CD14-positive monocyte (primary cell): ENCODE results near the gene TOLLIP. TPM values are rescaled to one million over a fixed set of nuclear protein-coding genes. Genes with fewer than 3 reads are reported as not detected.

Experiments
- DNase-seq, 3 donors: peaks; one replicate each; pipeline ENCODE4 v3.0.0-alpha.2; 2011 to 2022
- H2AFZ ChIP-seq: 2 replicates; pipeline ENCODE4 v1.6.0; 2012; ENCODE audit warnings: mild to moderate bottlenecking, low read depth, low read length, inconsistent platforms; ENCODE audit not compliant: insufficient read depth, poor library complexity, severe bottlenecking
- H3K27ac ChIP-seq, 2 donors: 1 replicate in 1 of 2; 2 replicates in 1 of 2; pipeline ENCODE4 v1.5.1; 2012 to 2013; ENCODE audit warnings: low read length in 2 of 2, control low read depth in 1 of 2, inconsistent platforms in 1 of 2, low read depth in 1 of 2, mild to moderate bottlenecking in 1 of 2
- H3K27me3 ChIP-seq, 2 donors: one replicate each; pipeline versions ENCODE4 v1.6.0 to v1.6.1; 2011 to 2013; ENCODE audit warnings: low read length in 2 of 2; ENCODE audit not compliant: control insufficient read depth in 2 of 2, insufficient read depth in 2 of 2
- H3K36me3 ChIP-seq, 2 donors: replicated peaks in 1 of 2; 1 replicate in 1 of 2; 2 replicates in 1 of 2; pipeline versions ENCODE4 v1.5.1 to v1.6.1; 2012 to 2013; ENCODE audit warnings: low read length in 2 of 2, control low read depth in 1 of 2, inconsistent platforms in 1 of 2, mild to moderate bottlenecking in 1 of 2; ENCODE audit not compliant: insufficient read depth in 2 of 2, control insufficient read depth in 1 of 2
- H3K4me1 ChIP-seq, 2 donors: 1 replicate in 1 of 2; 2 replicates in 1 of 2; pipeline versions ENCODE4 v1.5.1 to v1.6.1; 2012 to 2013; ENCODE audit warnings: low read length in 2 of 2, control low read depth in 1 of 2, inconsistent platforms in 1 of 2, mild to moderate bottlenecking in 1 of 2, moderate library complexity in 1 of 2; ENCODE audit not compliant: insufficient read depth in 2 of 2, control insufficient read depth in 1 of 2
- H3K4me2 ChIP-seq: replicated peaks from 2 replicates; pipeline ENCODE3; 2012; ENCODE audit warnings: low read length, moderate library complexity, mild to moderate bottlenecking; ENCODE audit not compliant: poor library complexity, severe bottlenecking; ENCODE audit errors: extremely low read depth
- H3K4me3 ChIP-seq, 3 experiments: fragments of 200-600 bp in 1 of 3; sonication (generic) in 1 of 3; replicated peaks in 1 of 3; 1 replicate in 2 of 3; 2 replicates in 1 of 3; pipeline ENCODE4 v1.5.1; 2011 to 2013; ENCODE audit warnings: low read length in 3 of 3, mild to moderate bottlenecking in 3 of 3, control low read depth in 2 of 3, low read depth in 2 of 3, inconsistent platforms in 1 of 3, moderate library complexity in 1 of 3
- H3K79me2 ChIP-seq: 2 replicates; pipeline ENCODE4 v1.6.0; 2012; ENCODE audit warnings: mild to moderate bottlenecking, control low read depth, inconsistent platforms, low read length, moderate library complexity; ENCODE audit not compliant: insufficient read depth
- H3K9ac ChIP-seq: 2 replicates; pipeline ENCODE4 v1.6.0; 2017; ENCODE audit warnings: low read length, mild to moderate bottlenecking; ENCODE audit not compliant: insufficient read depth, poor library complexity, severe bottlenecking
- H3K9me3 ChIP-seq, 2 donors: replicated peaks in 1 of 2; 1 replicate in 1 of 2; 2 replicates in 1 of 2; pipeline versions ENCODE4 v1.5.1 to v1.6.1; 2012 to 2013; ENCODE audit warnings: low read length in 2 of 2, control low read depth in 1 of 2; ENCODE audit not compliant: control insufficient read depth in 1 of 2, insufficient read depth in 1 of 2
- H4K20me1 ChIP-seq: 2 replicates; pipeline ENCODE4 v1.6.0; 2012; ENCODE audit warnings: mild to moderate bottlenecking, low read length, control low read depth, moderate library complexity; ENCODE audit not compliant: insufficient read depth
- H3K27ac Mint-ChIP-seq, 7 donors: one replicate each; pipeline ENCODE4 v1.8.0; 2020; ENCODE audit warnings: mild to moderate bottlenecking in 7 of 7, mixed read lengths in 7 of 7, moderate library complexity in 6 of 7, inconsistent platforms in 2 of 7
- H3K27me3 Mint-ChIP-seq, 3 donors: one replicate each; pipeline ENCODE4 v1.8.0; 2021 to 2022; ENCODE audit warnings: low read depth in 3 of 3, mild to moderate bottlenecking in 3 of 3, mixed read lengths in 3 of 3, moderate library complexity in 3 of 3, inconsistent platforms in 1 of 3
- H3K36me3 Mint-ChIP-seq, 2 donors: one replicate each; pipeline ENCODE4 v1.8.0; 2020; ENCODE audit warnings: mixed read lengths in 2 of 2, inconsistent platforms in 1 of 2, mild to moderate bottlenecking in 1 of 2
- H3K4me1 Mint-ChIP-seq: one replicate; pipeline ENCODE4 v1.8.0; 2020; ENCODE audit warnings: mild to moderate bottlenecking, mixed read lengths
- H3K4me3 Mint-ChIP-seq, 2 donors: one replicate each; pipeline ENCODE4 v1.8.0; 2020; ENCODE audit warnings: mild to moderate bottlenecking in 2 of 2, mixed read lengths in 2 of 2, moderate library complexity in 1 of 2
- H3K9me3 Mint-ChIP-seq, 7 donors: one replicate each; pipeline ENCODE4 v1.8.0; 2020 to 2022; ENCODE audit warnings: mixed read lengths in 7 of 7, mild to moderate bottlenecking in 6 of 7, moderate library complexity in 6 of 7, inconsistent platforms in 2 of 7
- CTCF ChIP-seq: fragments of 200-600 bp; IDR thresholded peaks from one replicate; pipeline ENCODE4 v1.8.0; 2022; ENCODE audit warnings: antibody characterized with exemption, mild to moderate bottlenecking
- WGBS: methylation state at CpG from one replicate; pipeline ENCODE4 v1.1.5; 2013; ENCODE audit warnings: missing lambda C conversion rate; ENCODE audit not compliant: insufficient coverage; 5-methylcytosine and 5-hydroxymethylcytosine counted together
- intact Hi-C, 2 donors: fragments of 100-400 bp; cut with micrococcal nuclease; formaldehyde crosslinking; loops; one replicate each; pipeline versions ENCODE4 v1.15.0 to v1.15.1; 2023
- polyA plus RNA-seq, 3 donors: library from polyadenylated mRNA; depleted of rRNA in 1 of 3; unstranded in 2 of 3; stranded (reverse) in 1 of 3; fragments of 300-500 nt in 2 of 3; fragments of >200 nt in 1 of 3; fragmentation: Illumina TruSeq in 2 of 3; gene quantifications; 1 replicate in 2 of 3; 2 replicates in 1 of 3; pipeline ENCODE4 v1.2.3, GENCODE V29; 2012 to 2021

Gene TOLLIP
- polyA plus RNA-seq, 3 donors = 67.9 to 72.1 (median 71.7) TPM

- H3K4me1 Mint-ChIP-seq = peaks cover 21% of the 10 kb centered on the region
- peaks cover 10 to 24% (median 17%) of the 10 kb centered on the region in 7 donors for H3K9me3 Mint-ChIP-seq
- Histone ChIP-seq H3K27ac (no peak overlapping the region), H3K79me2 (peaks cover 5% of the 10 kb centered on the region), H4K20me1 (peaks cover 9% of the 10 kb centered on the region), H2AFZ (no peak overlapping the region), H3K9ac (no peak overlapping the region), H3K4me1 (peaks cover 14 to 27% of the 10 kb centered on the region in 2 donors), H3K9me3 (peaks cover 0 to 14% of the 10 kb centered on the region in 2 donors), H3K36me3 (no peaks in the 10 kb centered on the region), H3K27me3 (no peaks in the 10 kb centered on the region), H3K4me2 (no peak overlapping the region), H3K4me3 (no peak overlapping the region)
- 85% methylated on average over 28 of the region's 33 CpGs for WGBS
- intact Hi-C loops = loop anchor here (5.0 to 10.0 kb wide), 3 partner anchors 46 to 76 kb away; partner anchors contain the start of gene BRSK2 (in 1 of the 2)
- peak overlapping the region in 1 of 7 donors; percentile 38 for H3K27ac Mint-ChIP-seq
- no peak for TF ChIP-seq CTCF
- peaks cover 1 to 7% (median 3%) of the 10 kb centered on the region in 3 donors for H3K27me3 Mint-ChIP-seq
- H3K36me3 Mint-ChIP-seq = peaks cover 2 to 13% of the 10 kb centered on the region in 2 donors
- peak overlapping the region in 1 of 2 donors; percentile 47 for H3K4me3 Mint-ChIP-seq
- DNase-seq = no peak
Observed at GRCh38 chr11:1338201-1339065, 29.0 kb upstream of the TOLLIP start.

GRCh38 chr11:1337647-1338007, 28.2 kb upstream of the TOLLIP start:
- H3K4me3 Mint-ChIP-seq = peak overlapping the region; percentile 28 to 73
- peaks cover 14 to 27% of the 10 kb centered on the region in 2 donors for H3K4me1 ChIP-seq
- H3K27me3 ChIP-seq = no peaks in the 10 kb centered on the region
- H4K20me1 ChIP-seq = peaks cover 9% of the 10 kb centered on the region
- no peak overlapping the region for H3K9ac ChIP-seq
- peaks cover 14 to 30% (median 23%) of the 10 kb centered on the region in 7 donors for H3K9me3 Mint-ChIP-seq
- no peak overlapping the region for H3K4me2 ChIP-seq
- no peak for DNase-seq
- no peak overlapping the region for H3K4me3 ChIP-seq
- peaks cover 23% of the 10 kb centered on the region for H3K4me1 Mint-ChIP-seq
- H3K79me2 ChIP-seq = peaks cover 5% of the 10 kb centered on the region
- peaks cover 4 to 17% of the 10 kb centered on the region in 2 donors for H3K36me3 Mint-ChIP-seq
- H2AFZ ChIP-seq = no peak overlapping the region
- peaks cover 0 to 4% (median 1%) of the 10 kb centered on the region in 3 donors for H3K27me3 Mint-ChIP-seq
- peak overlapping the region in 2 of 7 donors; percentile 26 to 38 for H3K27ac Mint-ChIP-seq
- no peaks in the 10 kb centered on the region for H3K36me3 ChIP-seq
- TF ChIP-seq CTCF = no peak
- WGBS = 70% methylated on average over 25 of the region's 25 CpGs
- peaks cover 0 to 22% of the 10 kb centered on the region in 2 donors for H3K9me3 ChIP-seq
- no peak overlapping the region for H3K27ac ChIP-seq
- intact Hi-C loops = loop anchor here (5.0 to 10.0 kb wide), 3 partner anchors 47 to 75 kb away; partner anchors contain the start of gene BRSK2 (in 1 of the 2)
